PC-9 (cell line): Measurements from ENCODE around the gene PCDH9.

Experiments
- CTCF ChIP-seq: fragments of 200-600 bp; sonication (generic); conservative IDR thresholded peaks from 2 replicates; pipeline ENCODE4 v1.6.1; 2017; ENCODE audit warnings: mixed run types, antibody characterized with exemption, mild to moderate bottlenecking, moderate library complexity
- EZH2 ChIP-seq: fragments of 200-600 bp; sonication (generic); IDR thresholded peaks from 2 replicates; pipeline ENCODE4 v1.8.0; 2017; ENCODE audit warnings: antibody characterized with exemption, low read depth

GRCh38 chr13:66864627-66865026 lies 365.5 kb downstream of the PCDH9 start:
- TF ChIP-seq CTCF (no peak), EZH2 (no peak)
